Measurements from ENCODE around the gene ZNF516. TPM values are rescaled to one million over a fixed set of nuclear protein-coding genes. Genes with fewer than 3 reads are reported as not detected.

ZNF516 gene
- total and polyA plus RNA-seq, 10 of the 15 experiments (the other 5 are each of a cell fraction or from before 2014, with no cell fraction given), result 2.0 to 32.0 (median 8.3) TPM

- TF ChIP-seq RB1 (IDR thresholded peaks at IDR 0.05; ENCODE audit: borderline replicate concordance) (no peak), CHD2 (IDR thresholded peaks at IDR 0.05; ENCODE audit: borderline replicate concordance, low read depth, low read length) (no peak), MTA2 (IDR thresholded peaks at IDR 0.05; ENCODE audit: low read depth) (no peak), MYB (IDR thresholded peaks at IDR 0.05; ENCODE audit: borderline replicate concordance, low read depth, low read length) (no peak), ZBED1 (IDR thresholded peaks at IDR 0.05; ENCODE audit: borderline replicate concordance) (no peak), KDM1A (IDR thresholded peaks at IDR 0.05; ENCODE audit: borderline replicate concordance) (no peak)
Measured at GRCh38 chr18:76445741-76446232, 49.3 kb downstream of the ZNF516 start (continued).

GRCh38 chr18:76445275-76445674, 49.8 kb downstream of the ZNF516 start:
- H2AFZ ChIP-seq (ENCODE audit: control insufficient read depth, low read depth, low read length), result no peak overlapping the region
- no peak for ATAC-seq
- in situ Hi-C loops (cut with MboI) (no loop called here), intact Hi-C loops (cut with micrococcal nuclease; ENCODE audit: unreplicated experiment) (no loop called here)
- 40% methylated on average over 3 of the region's 3 CpGs for WGBS (ENCODE audit: insufficient coverage, insufficient replicate concordance, low lambda C conversion rate, missing lambda C conversion rate)
- ChIA-PET CTCF (interaction anchor here (0.7 to 1.1 kb wide), 2 partner anchors 19 to 68 kb away, joined by 3 read pairs; no protein-coding TSS in a partner anchor), RAD21 (ENCODE audit: unreplicated experiment) (no interaction called here), POLR2A (interaction anchor here (0.7 kb wide), 1 partner anchor 13 kb away, joined by 4 read pairs; no protein-coding TSS in a partner anchor), SMC1A (ENCODE audit: uncharacterized antibody, unreplicated experiment) (interaction anchor here (0.7 to 1.4 kb wide), 2 partner anchors 12 to 29 kb away, joined by 4 read pairs; no protein-coding TSS in a partner anchor)
- peaks cover 9% of the 10 kb centered on the region; the same call in 1 of the 2 replicates for H3K4me1 ChIP-seq (ENCODE audit: control insufficient read depth, insufficient read depth, low read length)
- no peak overlapping the region for H3K9ac ChIP-seq (ENCODE audit: control insufficient read depth, insufficient read depth, low read length)
- no peaks in the 10 kb centered on the region for H3K27me3 ChIP-seq (replicated peaks in 1 of 2; ENCODE audit: control insufficient read depth in 2 of 2, insufficient read depth in 2 of 2, low read length in 1 of 2)
- H4K20me1 ChIP-seq (ENCODE audit: control insufficient read depth, insufficient read depth), result peaks cover 4% of the 10 kb centered on the region; the same call in 1 of the 2 replicates
- H3K9me3 ChIP-seq (replicated peaks; ENCODE audit: control insufficient read depth, insufficient read depth, low read length), result no peaks in the 10 kb centered on the region; the same call in 2 of the 3 replicates
- peaks cover 34% of the 10 kb centered on the region for H3K79me2 ChIP-seq (ENCODE audit: control insufficient read depth, insufficient read depth, low read length)
- peaks cover 19 to 21% of the 10 kb centered on the region in 2 experiments; a peak in 3 of 4 replicates for H3K36me3 ChIP-seq (ENCODE audit: control insufficient read depth in 2 of 2, insufficient read depth in 2 of 2, low read length in 1 of 2)
- no peak overlapping the region for H3K27ac ChIP-seq (ENCODE audit: control insufficient read depth, insufficient read depth)
- no peak for FAIRE-seq
- BruUV-seq (replicated peaks), result no TSS peak
- H3K4me2 ChIP-seq (ENCODE audit: control insufficient read depth, insufficient read depth), result no peak overlapping the region
- DNase-seq (ENCODE audit: low read depth, low spot score), result no peak
- no peak overlapping the region for H3K4me3 ChIP-seq
- TF ChIP-seq POU2F2 (IDR thresholded peaks at IDR 0.05; ENCODE audit: borderline replicate concordance, low read depth, low read length) (no peak), TBL1XR1 (IDR thresholded peaks at IDR 0.05; ENCODE audit: low read depth, low read length) (no peak), MLLT1 (IDR thresholded peaks at IDR 0.05) (no peak), NR2F1 (conservative IDR thresholded peaks at IDR 0.05) (no peak), CTCF (IDR thresholded peaks at IDR 0.05 in 2 of 3, conservative IDR thresholded peaks at IDR 0.05 in 1 of 3; ENCODE audit: control insufficient read depth in 2 of 3, extremely low read depth in 1 of 3, insufficient read depth in 1 of 3, low read depth in 3 of 3, low read length in 3 of 3) (no peak), IRF4 (IDR thresholded peaks at IDR 0.05; ENCODE audit: low read depth, low read length) (no peak), NFXL1 (IDR thresholded peaks at IDR 0.05; ENCODE audit: borderline replicate concordance) (no peak), ZNF592 (IDR thresholded peaks at IDR 0.05) (no peak)

All from GM12878 (cell line).